BE2C (cell line): ENCODE measurements around the gene ADK.

Experiments
- DNase-seq: peaks from one replicate; pipeline ENCODE4 v3.0.0-alpha.2; 2020
- H3K27me3 ChIP-seq: fragments of 250-450 bp; sonication (Bioruptor Pico); 2 replicates; pipeline ENCODE4 v1.5.1; 2020; ENCODE audit warnings: mild to moderate bottlenecking
- H3K36me3 ChIP-seq: fragments of 250-450 bp; sonication (Bioruptor Pico); 2 replicates; pipeline ENCODE4 v1.5.1; 2020; ENCODE audit warnings: mild to moderate bottlenecking
- H3K4me1 ChIP-seq: fragments of 250-450 bp; sonication (Bioruptor Pico); 2 replicates; pipeline ENCODE4 v1.5.1; 2020
- H3K4me3 ChIP-seq: 2 replicates; pipeline ENCODE4 v1.5.1; 2011; ENCODE audit warnings: low read depth, low read length
- H3K9me3 ChIP-seq: fragments of 250-450 bp; sonication (Bioruptor Pico); 2 replicates; pipeline ENCODE4 v1.5.1; 2020
- CTCF ChIP-seq: IDR thresholded peaks from 2 replicates; pipeline ENCODE4 v1.5.1; 2012; ENCODE audit warnings: mild to moderate bottlenecking, low read depth, low read length

The ADK gene

DNA sequence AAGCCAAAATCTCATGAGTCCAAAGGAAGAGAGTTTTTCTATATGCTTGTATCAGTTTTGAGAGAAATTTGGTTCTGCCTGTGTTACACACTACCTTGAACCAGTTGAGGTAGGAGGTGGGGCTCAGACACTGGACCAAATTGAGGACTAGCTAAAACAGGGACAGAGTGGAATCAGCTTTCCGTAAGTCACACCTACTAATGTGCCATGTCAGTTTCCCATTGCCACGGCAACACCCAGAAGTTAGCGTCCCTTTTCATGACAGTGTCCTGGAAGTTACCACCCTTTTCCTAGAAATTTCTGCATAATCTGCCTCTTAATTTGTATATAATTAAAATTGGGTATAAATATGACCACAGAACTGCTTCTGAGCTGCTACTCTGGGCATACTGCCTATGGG is 9.0 kb downstream of the ADK start:
- Histone ChIP-seq H3K9me3 (no peaks in the 10 kb centered on the region), H3K36me3 (no peaks in the 10 kb centered on the region), H3K27me3 (no peaks in the 10 kb centered on the region), H3K4me1 (no peaks in the 10 kb centered on the region), H3K4me3 (no peak overlapping the region)
- TF ChIP-seq CTCF: no peak
- DNase-seq: no peak

DNA sequence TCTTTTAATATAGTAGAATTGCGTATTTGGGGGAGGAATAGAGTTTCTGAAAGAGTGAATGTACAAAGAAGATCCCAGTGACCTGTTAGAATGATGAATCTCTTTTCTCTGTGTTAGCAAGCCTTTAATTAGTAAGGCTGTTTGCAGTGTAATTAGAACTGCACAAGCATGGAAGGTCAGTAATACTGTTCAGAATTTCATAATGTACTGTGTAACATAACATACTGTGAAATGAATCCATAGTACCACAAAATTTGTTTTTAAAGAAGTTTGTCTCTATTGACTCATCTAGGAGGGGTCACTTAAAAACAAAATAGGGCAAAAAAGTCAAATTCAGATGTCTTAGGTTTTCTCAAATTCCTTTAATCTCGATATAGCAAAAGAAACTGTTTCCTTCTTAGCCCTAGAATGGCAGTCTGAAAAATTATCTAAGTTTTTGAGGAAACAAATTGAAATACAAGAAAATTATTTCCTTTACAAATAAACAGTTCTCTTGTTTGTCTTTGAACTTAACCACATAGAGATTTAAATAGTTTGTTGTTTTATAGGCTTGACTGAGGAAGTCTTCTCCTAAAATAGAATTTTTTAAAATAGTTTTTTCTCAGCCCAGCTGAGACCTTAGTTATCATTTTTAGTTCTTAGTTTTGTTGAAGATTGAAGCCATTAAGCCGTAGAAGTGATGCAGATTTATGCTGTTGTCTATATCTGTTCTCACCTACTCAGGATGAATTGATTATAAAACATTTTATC is 12.5 kb downstream of the ADK start:
- Histone ChIP-seq H3K4me1 (no peaks in the 10 kb centered on the region), H3K36me3 (no peaks in the 10 kb centered on the region), H3K4me3 (no peak overlapping the region)

GRCh38 chr10:74164716-74165529 is 13.9 kb downstream of the ADK start:
- no peaks in the 10 kb centered on the region for H3K9me3 ChIP-seq
- no peaks in the 10 kb centered on the region for H3K27me3 ChIP-seq
- H3K36me3 ChIP-seq: no peaks in the 10 kb centered on the region
- TF ChIP-seq CTCF: no peak
- H3K4me1 ChIP-seq: no peaks in the 10 kb centered on the region
- H3K4me3 ChIP-seq: no peak overlapping the region
- DNase-seq: no peak

More for the DNA sequence above, 12.5 kb downstream of the ADK start:
- TF ChIP-seq CTCF: no peak
- Histone ChIP-seq H3K27me3 (no peaks in the 10 kb centered on the region), H3K9me3 (no peaks in the 10 kb centered on the region)
- no peak for DNase-seq

- Histone ChIP-seq H3K4me3 (no peak overlapping the region), H3K27me3 (no peaks in the 10 kb centered on the region), H3K36me3 (no peaks in the 10 kb centered on the region), H3K9me3 (no peaks in the 10 kb centered on the region), H3K4me1 (no peaks in the 10 kb centered on the region)
- no peak for DNase-seq
- no peak for TF ChIP-seq CTCF
These were observed 14.5 kb downstream of the ADK start for GRCh38 chr10:74165530-74165901.

DNA sequence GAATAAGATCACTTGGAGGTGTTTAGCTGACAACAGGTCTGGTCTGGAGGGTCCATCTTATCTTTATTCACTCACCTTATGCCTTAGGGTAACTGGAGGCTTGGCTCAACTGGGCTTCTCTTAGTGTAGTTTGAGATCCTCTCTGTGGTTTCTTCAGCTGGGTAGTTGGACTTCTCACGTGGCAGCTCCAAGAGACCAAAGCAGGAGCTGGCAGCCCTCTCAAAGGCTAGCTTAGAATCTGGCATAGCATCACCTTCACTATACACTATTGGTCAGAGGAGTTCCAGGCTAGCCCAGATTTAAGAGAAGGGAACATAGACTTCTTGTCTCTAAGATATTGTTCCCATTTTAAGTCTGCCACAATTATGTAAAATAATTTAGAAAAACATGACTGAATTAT is 16.4 kb downstream of the ADK start:
- Histone ChIP-seq H3K4me1 (no peaks in the 10 kb centered on the region), H3K36me3 (no peaks in the 10 kb centered on the region), H3K9me3 (no peaks in the 10 kb centered on the region), H3K4me3 (no peak overlapping the region), H3K27me3 (no peaks in the 10 kb centered on the region)
- no peak for TF ChIP-seq CTCF
- no peak for DNase-seq

DNA sequence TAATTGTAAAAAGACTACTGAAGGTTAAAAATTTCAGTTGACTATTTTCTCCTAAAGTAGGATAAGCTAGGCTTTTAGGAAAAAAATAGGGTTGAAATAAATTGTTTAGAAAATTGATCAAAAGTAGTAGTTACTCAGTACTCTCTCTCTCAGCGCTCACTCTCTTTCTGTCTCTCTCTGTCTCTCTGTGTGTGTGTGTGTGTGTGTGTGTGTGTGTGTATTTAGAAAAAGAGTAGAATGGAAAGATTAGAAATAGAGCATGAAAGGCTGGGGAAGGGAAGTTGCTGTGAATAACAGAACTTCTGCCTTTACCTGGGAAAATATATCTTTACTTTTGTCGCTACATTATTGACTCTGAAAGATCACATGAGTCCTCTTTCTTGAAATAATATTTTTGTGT is 20.6 kb downstream of the ADK start:
- H3K4me1 ChIP-seq: no peaks in the 10 kb centered on the region

More for the DNA sequence above, 20.6 kb downstream of the ADK start:
- no peak for TF ChIP-seq CTCF
- Histone ChIP-seq H3K36me3 (no peaks in the 10 kb centered on the region), H3K27me3 (no peaks in the 10 kb centered on the region), H3K9me3 (no peaks in the 10 kb centered on the region), H3K4me3 (no peak overlapping the region)
- no peak for DNase-seq
